ENCODE data around the gene RNF213. TPM values are rescaled to one million over a fixed set of nuclear protein-coding genes. Genes with fewer than 3 reads are reported as not detected.

The RNF213 gene
- total RNA-seq, 1 donor = 134 TPM

DNA sequence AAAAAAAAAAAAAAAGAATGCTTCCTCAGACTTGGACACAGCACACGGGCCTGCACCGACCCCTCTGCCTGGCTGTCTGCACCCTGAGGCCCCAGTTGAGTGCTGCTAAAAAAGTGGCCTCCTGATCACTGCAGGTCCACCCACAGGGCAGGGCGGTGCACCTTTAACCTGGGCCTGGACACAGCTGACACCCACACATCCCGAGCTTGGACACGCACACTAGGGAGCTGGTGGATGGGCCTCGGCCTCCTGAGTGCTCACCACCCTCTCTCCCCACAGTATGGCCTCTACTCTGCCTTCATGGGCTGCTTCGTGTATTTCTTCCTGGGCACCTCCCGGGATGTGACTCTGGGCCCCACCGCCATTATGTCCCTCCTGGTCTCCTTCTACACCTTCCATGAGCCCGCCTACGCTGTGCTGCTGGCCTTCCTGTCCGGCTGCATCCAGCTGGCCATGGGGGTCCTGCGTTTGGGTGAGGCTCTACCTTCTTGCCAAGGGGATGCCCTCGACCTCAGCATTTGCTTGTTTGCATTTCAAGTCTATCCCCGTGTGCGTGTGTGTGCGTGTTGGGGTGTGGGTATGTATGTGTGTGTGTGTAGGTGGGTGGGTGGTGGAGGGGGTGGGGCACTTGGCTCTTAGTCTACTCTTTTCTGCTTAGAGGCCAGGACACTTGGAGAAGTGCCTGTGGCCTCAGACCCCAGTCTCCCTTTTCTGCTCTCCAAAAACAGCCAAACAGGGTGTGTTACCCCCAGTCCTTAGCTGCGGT is 38.1 kb upstream of the RNF213 start:
- no peaks in the 10 kb centered on the region for H3K36me3 ChIP-seq (ENCODE audit: insufficient read depth, low read length)
- no peak overlapping the region for H2AFZ ChIP-seq (ENCODE audit: low read length)
- H3K79me2 ChIP-seq (ENCODE audit: insufficient read depth, low read length) = peaks cover 25% of the 10 kb centered on the region
- TF ChIP-seq, protein P1, sequence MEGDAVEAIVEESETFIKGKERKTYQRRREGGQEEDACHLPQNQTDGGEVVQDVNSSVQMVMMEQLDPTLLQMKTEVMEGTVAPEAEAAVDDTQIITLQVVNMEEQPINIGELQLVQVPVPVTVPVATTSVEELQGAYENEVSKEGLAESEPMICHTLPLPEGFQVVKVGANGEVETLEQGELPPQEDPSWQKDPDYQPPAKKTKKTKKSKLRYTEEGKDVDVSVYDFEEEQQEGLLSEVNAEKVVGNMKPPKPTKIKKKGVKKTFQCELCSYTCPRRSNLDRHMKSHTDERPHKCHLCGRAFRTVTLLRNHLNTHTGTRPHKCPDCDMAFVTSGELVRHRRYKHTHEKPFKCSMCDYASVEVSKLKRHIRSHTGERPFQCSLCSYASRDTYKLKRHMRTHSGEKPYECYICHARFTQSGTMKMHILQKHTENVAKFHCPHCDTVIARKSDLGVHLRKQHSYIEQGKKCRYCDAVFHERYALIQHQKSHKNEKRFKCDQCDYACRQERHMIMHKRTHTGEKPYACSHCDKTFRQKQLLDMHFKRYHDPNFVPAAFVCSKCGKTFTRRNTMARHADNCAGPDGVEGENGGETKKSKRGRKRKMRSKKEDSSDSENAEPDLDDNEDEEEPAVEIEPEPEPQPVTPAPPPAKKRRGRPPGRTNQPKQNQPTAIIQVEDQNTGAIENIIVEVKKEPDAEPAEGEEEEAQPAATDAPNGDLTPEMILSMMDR (IDR thresholded peaks at IDR 0.05; ENCODE audit: extremely low read depth, low read depth, low read length) = no peak
- H3K4me3 ChIP-seq (ENCODE audit: insufficient read depth, low read length) = no peak overlapping the region
- H3K27me3 ChIP-seq (ENCODE audit: insufficient read depth, low read length) = no peaks in the 10 kb centered on the region
- DNase-seq (ENCODE audit: insufficient read length, low spot score, missing footprints) = peak; percentile 67
- peaks cover 19% of the 10 kb centered on the region for H4K20me1 ChIP-seq (ENCODE audit: insufficient read depth, low read length)
- no peak overlapping the region for H3K4me2 ChIP-seq (ENCODE audit: insufficient read depth, low read length)
- no peaks in the 10 kb centered on the region for H3K9me3 ChIP-seq (ENCODE audit: low read depth, low read length)
- H3K4me1 ChIP-seq (ENCODE audit: insufficient read depth, low read length) = peaks cover 11% of the 10 kb centered on the region
- H3K27ac ChIP-seq (ENCODE audit: low read depth, low read length) = no peak overlapping the region

DNA sequence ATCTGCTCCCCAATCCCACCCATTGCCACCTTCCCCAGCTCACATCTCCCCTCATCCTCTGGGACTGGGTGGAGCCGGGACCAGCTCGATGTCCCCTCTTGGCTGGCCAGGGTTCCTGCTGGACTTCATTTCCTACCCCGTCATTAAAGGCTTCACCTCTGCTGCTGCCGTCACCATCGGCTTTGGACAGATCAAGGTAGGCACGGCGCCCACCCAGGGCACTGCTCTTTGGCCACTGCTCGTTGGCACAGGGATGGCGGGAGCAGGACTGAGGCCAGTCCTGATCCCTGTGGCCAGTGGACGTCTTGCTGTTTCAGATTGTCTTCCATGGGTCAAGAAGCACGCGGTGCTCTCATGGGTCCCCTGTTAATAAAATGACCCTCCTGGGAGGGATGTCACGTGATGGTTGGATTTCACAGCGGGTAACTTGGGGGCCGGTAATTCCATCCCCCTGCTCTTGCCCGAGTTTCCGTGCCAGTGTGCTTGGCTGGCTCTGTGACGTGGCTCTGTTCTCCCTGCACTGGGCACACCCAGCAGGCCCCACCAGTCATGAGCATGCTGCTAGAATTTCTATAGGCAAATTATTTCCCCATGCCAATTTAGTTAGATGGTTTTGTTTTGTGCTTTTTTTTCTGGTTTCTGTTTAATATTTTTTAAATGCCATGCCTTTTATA is 37.4 kb upstream of the RNF213 start:
- peaks cover 12% of the 10 kb centered on the region for H4K20me1 ChIP-seq (ENCODE audit: insufficient read depth, low read length)
- H3K79me2 ChIP-seq (ENCODE audit: insufficient read depth, low read length) = peaks cover 19% of the 10 kb centered on the region
- H3K4me3 ChIP-seq (ENCODE audit: insufficient read depth, low read length) = no peak overlapping the region
- H3K4me2 ChIP-seq (ENCODE audit: insufficient read depth, low read length) = no peak overlapping the region
- DNase-seq (ENCODE audit: insufficient read length, low spot score, missing footprints) = peak; percentile 56
- H3K27ac ChIP-seq (ENCODE audit: low read depth, low read length) = no peak overlapping the region
- H3K27me3 ChIP-seq (ENCODE audit: insufficient read depth, low read length) = no peaks in the 10 kb centered on the region
- H3K36me3 ChIP-seq (ENCODE audit: insufficient read depth, low read length) = no peaks in the 10 kb centered on the region
- H3K4me1 ChIP-seq (ENCODE audit: insufficient read depth, low read length) = peaks cover 11% of the 10 kb centered on the region
- TF ChIP-seq, protein P1 (IDR thresholded peaks at IDR 0.05; ENCODE audit: extremely low read depth, low read depth, low read length) = no peak
- no peaks in the 10 kb centered on the region for H3K9me3 ChIP-seq (ENCODE audit: low read depth, low read length)
- H2AFZ ChIP-seq (ENCODE audit: low read length) = no peak overlapping the region

DNA sequence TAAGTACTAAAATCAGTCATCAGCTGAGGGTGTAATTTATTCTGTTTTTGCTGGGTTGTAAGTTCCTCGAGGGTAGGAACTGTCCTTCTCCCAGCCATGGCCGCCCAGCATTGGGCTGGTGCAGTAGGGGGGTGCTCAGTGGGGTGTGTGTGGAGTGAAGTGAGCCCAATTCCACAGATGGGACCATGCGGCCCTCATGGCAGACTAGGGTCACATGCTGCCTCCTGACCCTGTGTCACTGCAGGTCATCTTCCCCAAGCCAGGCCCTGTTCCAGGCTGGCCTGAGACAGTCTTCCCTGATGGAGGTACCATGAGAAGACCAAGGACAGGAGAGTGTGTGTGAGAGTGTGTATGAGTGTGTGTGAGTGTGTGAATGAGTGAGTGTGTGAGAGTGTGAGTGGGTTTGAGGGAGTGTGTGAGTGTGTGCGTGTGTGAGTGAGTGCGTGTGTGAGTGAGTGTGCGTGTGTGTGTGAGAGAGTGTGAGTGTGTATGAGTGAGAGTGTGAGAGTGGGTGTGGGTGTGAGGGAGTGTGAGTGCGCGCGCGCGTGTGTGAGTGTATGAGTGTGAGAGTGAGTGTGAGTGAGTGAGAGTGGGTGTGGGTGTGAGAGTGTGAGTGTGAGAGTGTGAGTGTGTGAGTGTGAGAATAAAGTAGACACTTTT is 36.7 kb upstream of the RNF213 start:
- TF ChIP-seq, protein P1 (IDR thresholded peaks at IDR 0.05; ENCODE audit: extremely low read depth, low read depth, low read length) = no peak
- Histone ChIP-seq H3K4me3 (ENCODE audit: insufficient read depth, low read length) (no peak overlapping the region), H2AFZ (ENCODE audit: low read length) (no peak overlapping the region), H3K4me1 (ENCODE audit: insufficient read depth, low read length) (peaks cover 11% of the 10 kb centered on the region), H3K36me3 (ENCODE audit: insufficient read depth, low read length) (no peaks in the 10 kb centered on the region), H4K20me1 (ENCODE audit: insufficient read depth, low read length) (peaks cover 8% of the 10 kb centered on the region), H3K27ac (ENCODE audit: low read depth, low read length) (no peak overlapping the region), H3K79me2 (ENCODE audit: insufficient read depth, low read length) (peaks cover 15% of the 10 kb centered on the region), H3K27me3 (ENCODE audit: insufficient read depth, low read length) (no peaks in the 10 kb centered on the region), H3K4me2 (ENCODE audit: insufficient read depth, low read length) (no peak overlapping the region), H3K9me3 (ENCODE audit: low read depth, low read length) (no peaks in the 10 kb centered on the region)
- no peak for DNase-seq (ENCODE audit: insufficient read length, low spot score, missing footprints)

DNA sequence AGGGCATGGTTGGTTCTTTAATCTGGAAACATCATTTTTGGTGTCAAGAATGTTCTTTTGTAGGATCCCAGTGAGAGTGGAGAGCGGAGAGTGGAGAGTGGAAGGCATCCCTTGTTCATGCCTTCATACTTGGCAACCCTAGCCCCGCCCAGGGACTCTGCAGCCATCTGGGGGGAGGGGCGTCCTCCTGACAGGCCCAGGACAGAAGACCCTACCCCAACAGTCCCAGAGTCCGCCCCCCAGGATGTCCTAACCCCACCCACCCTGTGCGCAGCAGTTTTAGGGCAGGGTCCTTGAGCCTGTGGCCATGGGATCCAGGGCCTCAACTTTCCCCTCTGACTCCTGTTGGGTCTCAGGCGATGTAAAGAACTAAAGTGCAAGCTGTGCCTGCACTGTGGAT is 36.0 kb upstream of the RNF213 start:
- peaks cover 3% of the 10 kb centered on the region for H3K4me1 ChIP-seq (ENCODE audit: insufficient read depth, low read length)
- no peak overlapping the region for H3K27ac ChIP-seq (ENCODE audit: low read depth, low read length)
- peak; percentile 80 for DNase-seq (ENCODE audit: insufficient read length, low spot score, missing footprints)
- H3K4me3 ChIP-seq (ENCODE audit: insufficient read depth, low read length) = no peak overlapping the region
- H4K20me1 ChIP-seq (ENCODE audit: insufficient read depth, low read length) = peaks cover 5% of the 10 kb centered on the region
- no peaks in the 10 kb centered on the region for H3K36me3 ChIP-seq (ENCODE audit: insufficient read depth, low read length)
- TF ChIP-seq, protein P1 (IDR thresholded peaks at IDR 0.05; ENCODE audit: extremely low read depth, low read depth, low read length) = no peak
- no peak overlapping the region for H3K4me2 ChIP-seq (ENCODE audit: insufficient read depth, low read length)
- no peaks in the 10 kb centered on the region for H3K9me3 ChIP-seq (ENCODE audit: low read depth, low read length)
- H3K27me3 ChIP-seq (ENCODE audit: insufficient read depth, low read length) = no peaks in the 10 kb centered on the region
- peaks cover 9% of the 10 kb centered on the region for H3K79me2 ChIP-seq (ENCODE audit: insufficient read depth, low read length)
- H2AFZ ChIP-seq (ENCODE audit: low read length) = no peak overlapping the region
